HL-60/S4 (cell line): ENCODE data around the gene ATF3.
"Not testable (repeated sequence)": the region's sequence is repeated elsewhere in the genome, so short reads cannot be mapped to it uniquely, and the experiment has no call there.

Experiments used
- in situ Hi-C: fragments of 300-500 bp; cut with MboI; formaldehyde crosslinking; loops from 2 replicates; pipeline ENCODE4 v1.14.3; 2022; ENCODE audit warnings: low sequenced_read_pairs

The ATF3 gene

GRCh38 chr1:212648431-212648830 lies 39.9 kb downstream of the ATF3 start:
- in situ Hi-C loops: no loop called here

- in situ Hi-C loops: no loop called here
These were observed 40.5 kb downstream of the ATF3 start for GRCh38 chr1:212649020-212649419.

GRCh38 chr1:212650228-212650627 lies 41.7 kb downstream of the ATF3 start:
- in situ Hi-C loops: no loop called here

GRCh38 chr1:212651521-212651920 lies 43.0 kb downstream of the ATF3 start:
- in situ Hi-C loops: no loop called here

GRCh38 chr1:212651977-212652376 lies 43.4 kb downstream of the ATF3 start:
- in situ Hi-C loops: no loop called here

- in situ Hi-C loops: no loop called here
These were observed 44.0 kb downstream of the ATF3 start for GRCh38 chr1:212652609-212653008.

- in situ Hi-C loops: no loop called here
These were observed 47.3 kb downstream of the ATF3 start for GRCh38 chr1:212655668-212656440.

GRCh38 chr1:212656730-212657129 lies 48.2 kb downstream of the ATF3 start:
- in situ Hi-C loops: no loop called here

- in situ Hi-C loops: not testable (repeated sequence)
These were observed 49.7 kb downstream of the ATF3 start for GRCh38 chr1:212658250-212658649.

- in situ Hi-C loops: no loop called here
These were observed 56.0 kb downstream of the ATF3 start for GRCh38 chr1:212664409-212665199.

- in situ Hi-C loops: no loop called here
These were observed 56.9 kb downstream of the ATF3 start for GRCh38 chr1:212665241-212666115.

- in situ Hi-C loops: no loop called here
These were observed 57.7 kb downstream of the ATF3 start for GRCh38 chr1:212666116-212666775.

- in situ Hi-C loops: no loop called here
These were observed 58.9 kb downstream of the ATF3 start for GRCh38 chr1:212667223-212668139.

GRCh38 chr1:212668477-212668876 lies 59.9 kb downstream of the ATF3 start:
- in situ Hi-C loops: no loop called here

GRCh38 chr1:212669102-212669501 lies 60.5 kb downstream of the ATF3 start:
- in situ Hi-C loops: no loop called here

GRCh38 chr1:212669600-212669999 lies 61.0 kb downstream of the ATF3 start:
- in situ Hi-C loops: no loop called here

- in situ Hi-C loops: no loop called here
These were observed 61.7 kb downstream of the ATF3 start for GRCh38 chr1:212670301-212670700.
